ENCODE results near the gene PLLP. TPM values are rescaled to one million over a fixed set of nuclear protein-coding genes. Genes with fewer than 3 reads are reported as not detected.

PLLP gene
- total RNA-seq, 1 donor from 2014 or later, result 0.86 TPM

DNA sequence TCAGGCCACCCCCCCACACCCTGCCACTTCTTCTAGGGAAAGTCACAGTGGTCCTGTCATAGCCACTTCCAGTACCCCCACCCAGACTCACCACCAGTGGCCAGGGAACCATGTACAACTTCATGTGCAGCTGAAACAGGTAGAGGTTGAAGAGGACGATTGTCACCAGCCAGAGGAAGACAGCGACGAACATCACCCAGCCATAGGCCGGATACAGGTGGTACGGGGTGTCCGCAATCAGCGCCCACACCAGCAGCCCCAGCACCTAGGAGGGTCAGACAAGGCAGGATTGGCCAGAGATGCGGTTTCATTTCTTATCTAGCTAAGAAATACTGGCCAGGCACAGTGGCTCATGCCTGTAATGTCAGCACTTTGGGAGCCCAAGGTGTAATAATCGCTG is 22.7 kb downstream of the PLLP start:
- Histone ChIP-seq H3K4me3 (no peak overlapping the region), H3K9ac (no peak overlapping the region), H3K27me3 (no peaks in the 10 kb centered on the region), H3K27ac (no peak overlapping the region), H3K4me2 (no peak overlapping the region), H3K4me1 (peaks cover 21% of the 10 kb centered on the region), H4K20me1 (ENCODE audit: low read depth) (no peaks in the 10 kb centered on the region), H3K79me2 (ENCODE audit: low read depth) (no peaks in the 10 kb centered on the region), H3K9me3 (ENCODE audit: low read depth) (no peaks in the 10 kb centered on the region), H3K36me3 (no peaks in the 10 kb centered on the region), H3F3A (ENCODE audit: low read depth) (peaks cover 22% of the 10 kb centered on the region), H2AFZ (replicated peaks) (no peak overlapping the region)
- TF ChIP-seq EZH2 (IDR thresholded peaks at IDR 0.05) (no peak), EZH2phosphoT487 (IDR thresholded peaks at IDR 0.05) (no peak), CTCF (IDR thresholded peaks at IDR 0.05) (no peak)
- H3K4me3 Mint-ChIP-seq, result no peak overlapping the region
- peaks cover 41% of the 10 kb centered on the region for H3K4me1 Mint-ChIP-seq
- peak overlapping the region; percentile 35 for H3K27ac Mint-ChIP-seq
- no peaks in the 10 kb centered on the region for H3K36me3 Mint-ChIP-seq
- no peaks in the 10 kb centered on the region for H3K9me3 Mint-ChIP-seq
- H3K27me3 Mint-ChIP-seq (ENCODE audit: insufficient read depth, low read depth), result peaks cover 4% of the 10 kb centered on the region
- no peak for DNase-seq (ENCODE audit: low spot score)

- Histone ChIP-seq H2AFZ (replicated peaks) (peak overlapping the region; percentile 73), H3K27me3 (no peaks in the 10 kb centered on the region), H3F3A (ENCODE audit: low read depth) (peaks cover 22% of the 10 kb centered on the region), H3K4me2 (peak overlapping the region; percentile 73), H3K79me2 (ENCODE audit: low read depth) (no peaks in the 10 kb centered on the region), H3K36me3 (no peaks in the 10 kb centered on the region), H3K4me1 (peaks cover 16% of the 10 kb centered on the region), H3K9ac (no peak overlapping the region), H3K9me3 (ENCODE audit: low read depth) (no peaks in the 10 kb centered on the region), H3K4me3 (peak overlapping the region; percentile 30), H3K27ac (peak overlapping the region; percentile 86), H4K20me1 (ENCODE audit: low read depth) (no peaks in the 10 kb centered on the region)
- no peaks in the 10 kb centered on the region for H3K9me3 Mint-ChIP-seq
- H3K4me1 Mint-ChIP-seq, result peaks cover 35% of the 10 kb centered on the region
- H3K27me3 Mint-ChIP-seq (ENCODE audit: insufficient read depth, low read depth), result peaks cover 4% of the 10 kb centered on the region
- peak overlapping the region; percentile 81 for H3K4me3 Mint-ChIP-seq
- no peaks in the 10 kb centered on the region for H3K36me3 Mint-ChIP-seq
- H3K27ac Mint-ChIP-seq, result peak overlapping the region; percentile 99
- TF ChIP-seq CTCF (IDR thresholded peaks at IDR 0.05) (no peak), EZH2 (IDR thresholded peaks at IDR 0.05) (no peak), EZH2phosphoT487 (IDR thresholded peaks at IDR 0.05) (no peak)
- DNase-seq (ENCODE audit: low spot score), result peak; percentile 87
Observed at GRCh38 chr16:57260294-57260929, 24.1 kb downstream of the PLLP start.

DNA sequence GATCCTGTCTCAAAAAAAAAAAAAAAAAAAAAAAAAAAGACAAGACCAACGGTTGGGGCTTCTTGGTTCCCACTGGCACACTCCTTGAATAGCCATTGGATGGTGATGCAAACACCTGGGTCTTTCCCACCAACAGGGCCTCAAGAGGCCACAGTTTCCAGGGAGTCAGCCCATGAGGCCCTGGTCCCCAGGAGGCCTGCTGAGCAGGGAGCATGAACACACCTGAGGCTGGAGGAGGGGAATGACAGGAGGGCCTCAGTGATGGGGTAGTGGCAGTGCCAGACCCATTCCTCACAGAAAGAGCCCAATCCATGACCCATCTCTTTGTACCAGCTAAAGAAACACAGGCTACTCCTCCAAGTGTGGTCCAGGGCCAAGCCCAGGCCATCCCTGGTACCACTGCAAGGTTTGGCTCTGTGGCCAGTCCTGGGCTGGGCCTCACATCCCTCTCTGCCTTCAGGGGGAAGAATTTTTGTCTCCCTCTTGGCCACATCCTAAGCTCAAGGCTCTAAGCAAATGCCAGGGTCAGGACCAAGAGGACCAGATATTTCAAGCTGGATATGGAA is 25.5 kb downstream of the PLLP start:
- Histone ChIP-seq H3K4me1 (peaks cover 16% of the 10 kb centered on the region), H3K36me3 (no peaks in the 10 kb centered on the region), H3K4me3 (no peak overlapping the region), H4K20me1 (ENCODE audit: low read depth) (no peaks in the 10 kb centered on the region), H3F3A (ENCODE audit: low read depth) (peaks cover 22% of the 10 kb centered on the region), H3K27me3 (no peaks in the 10 kb centered on the region), H3K27ac (no peak overlapping the region), H3K4me2 (no peak overlapping the region), H2AFZ (replicated peaks) (no peak overlapping the region), H3K79me2 (ENCODE audit: low read depth) (no peaks in the 10 kb centered on the region), H3K9me3 (ENCODE audit: low read depth) (no peaks in the 10 kb centered on the region), H3K9ac (no peak overlapping the region)
- peaks cover 4% of the 10 kb centered on the region for H3K27me3 Mint-ChIP-seq (ENCODE audit: insufficient read depth, low read depth)
- H3K36me3 Mint-ChIP-seq, result peaks cover 4% of the 10 kb centered on the region
- TF ChIP-seq EZH2 (IDR thresholded peaks at IDR 0.05) (no peak), CTCF (IDR thresholded peaks at IDR 0.05) (no peak), EZH2phosphoT487 (IDR thresholded peaks at IDR 0.05) (no peak)
- H3K9me3 Mint-ChIP-seq, result no peaks in the 10 kb centered on the region
- H3K27ac Mint-ChIP-seq, result no peak overlapping the region
- peaks cover 34% of the 10 kb centered on the region for H3K4me1 Mint-ChIP-seq
- no peak for DNase-seq (ENCODE audit: low spot score)
- no peak overlapping the region for H3K4me3 Mint-ChIP-seq
